GM15510 (cell line): ENCODE results near the gene PAX1.

Source experiments
- POLR2A ChIP-seq: IDR thresholded peaks from 3 replicates; pipeline ENCODE4 v1.6.1; 2011; ENCODE audit warnings: borderline replicate concordance; ENCODE audit not compliant: insufficient read length; ENCODE audit errors: extremely low read depth

The PAX1 gene

GRCh38 chr20:21705575-21706260, at the start of gene PAX1:
Gene PAX1, plus strand, starts transcription at chr20:21705664. Its CDS starts 49 bp downstream, at chr20:21705713.
- no peak for TF ChIP-seq POLR2A

GRCh38 chr20:21656308-21657067, 49.0 kb upstream of the PAX1 start:
- TF ChIP-seq POLR2A: no peak

- TF ChIP-seq POLR2A: no peak
Measured at GRCh38 chr20:21661488-21662055, 43.9 kb upstream of the PAX1 start.

GRCh38 chr20:21663465-21663864, 42.0 kb upstream of the PAX1 start:
- no peak for TF ChIP-seq POLR2A

GRCh38 chr20:21665687-21666446, 39.6 kb upstream of the PAX1 start:
- TF ChIP-seq POLR2A: no peak

- no peak for TF ChIP-seq POLR2A
Measured at GRCh38 chr20:21670126-21670525, 35.3 kb upstream of the PAX1 start.

- no peak for TF ChIP-seq POLR2A
Measured at GRCh38 chr20:21670981-21671380, 34.5 kb upstream of the PAX1 start.

- no peak for TF ChIP-seq POLR2A
Measured at GRCh38 chr20:21677261-21677660, 28.2 kb upstream of the PAX1 start.

GRCh38 chr20:21677781-21678180, 27.7 kb upstream of the PAX1 start:
- no peak for TF ChIP-seq POLR2A

- no peak for TF ChIP-seq POLR2A
Measured at GRCh38 chr20:21681234-21681921, 24.1 kb upstream of the PAX1 start.

- TF ChIP-seq POLR2A: no peak
Measured at GRCh38 chr20:21681922-21682318, 23.5 kb upstream of the PAX1 start.

- no peak for TF ChIP-seq POLR2A
Measured at GRCh38 chr20:21682521-21682954, 22.9 kb upstream of the PAX1 start.

- TF ChIP-seq POLR2A: no peak
Measured at GRCh38 chr20:21684671-21685070, 20.8 kb upstream of the PAX1 start.

- no peak for TF ChIP-seq POLR2A
Measured at GRCh38 chr20:21685981-21686380, 19.5 kb upstream of the PAX1 start.
